Renal cortical epithelial cell (primary cell): Measurements from ENCODE around the gene CNR2. TPM values are rescaled to one million over a fixed set of nuclear protein-coding genes. Genes with fewer than 3 reads are reported as not detected.
"Not testable (repeated sequence)": the region's sequence is repeated elsewhere in the genome, so short reads cannot be mapped to it uniquely, and the experiment has no call there.

ENCODE experiments used
- DNase-seq: peaks from one replicate; pipeline ENCODE4 v3.0.0-alpha.2; 2011; ENCODE audit warnings: low read depth
- total RNA-seq: library from RNA; depleted of rRNA; stranded (reverse); fragments of >200 nt; gene quantifications from 2 replicates; pipeline ENCODE4 v1.2.3, GENCODE V29; 2014

CNR2 gene
- total RNA-seq, 1 donor from 2014 or later = not detected

DNA sequence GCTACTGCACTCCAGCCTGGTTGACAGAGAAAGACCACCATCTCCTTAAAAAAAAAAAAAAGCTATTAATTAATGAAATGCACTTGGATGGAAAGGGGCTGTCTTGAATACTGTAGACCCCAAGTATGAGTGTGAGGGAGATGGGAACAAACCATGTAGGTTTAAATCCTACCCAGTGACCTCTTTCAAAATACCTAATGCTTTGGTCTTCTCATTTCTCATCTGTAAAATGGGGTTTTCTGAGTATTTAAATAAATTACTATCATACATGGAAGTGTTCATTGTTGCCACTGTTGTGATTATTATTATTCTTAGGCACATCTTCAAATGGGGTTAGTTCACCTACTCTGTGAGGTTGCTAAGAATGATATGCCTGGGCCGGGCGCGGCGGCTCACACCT, 27.9 kb downstream of the CNR2 start:
- no peak for DNase-seq

DNA sequence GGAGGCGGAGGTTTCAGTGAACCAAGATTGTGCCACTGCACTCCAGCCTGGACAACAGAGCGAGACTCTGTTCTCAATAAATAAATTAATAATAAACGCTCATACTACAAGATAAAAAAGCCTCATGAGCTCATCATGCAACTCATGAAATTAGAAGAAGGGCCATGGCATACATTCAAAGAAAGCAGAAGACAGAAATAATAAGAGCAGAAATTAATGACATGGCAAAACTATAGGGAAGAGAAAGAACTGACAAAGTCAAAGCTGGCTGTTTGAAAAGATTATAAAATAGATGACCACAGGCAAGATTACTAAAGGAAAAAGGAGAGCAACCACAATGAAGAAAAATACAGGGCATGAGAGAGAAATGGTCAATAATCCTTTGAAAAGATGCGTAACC, 30.4 kb downstream of the CNR2 start:
- no peak for DNase-seq

DNA sequence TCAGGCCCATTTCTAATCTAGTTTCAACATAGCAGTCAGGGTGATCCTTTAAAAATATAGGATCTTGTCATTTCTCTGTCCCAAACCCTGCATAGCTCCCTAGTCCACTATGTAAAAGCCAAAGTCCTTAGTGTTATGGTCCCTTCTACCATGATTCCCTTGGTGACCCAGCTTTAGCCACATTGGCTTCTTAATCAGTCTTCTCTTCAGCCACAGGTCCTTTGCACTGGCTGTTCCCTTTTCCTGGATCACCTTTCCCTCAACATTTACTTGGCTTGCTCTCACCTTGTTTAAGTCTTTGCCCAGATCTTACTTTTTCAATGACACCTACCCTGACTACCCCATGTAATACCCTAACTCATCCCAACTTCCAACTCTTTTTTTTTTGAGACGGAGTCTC, 33.4 kb downstream of the CNR2 start:
- no peak for DNase-seq

DNA sequence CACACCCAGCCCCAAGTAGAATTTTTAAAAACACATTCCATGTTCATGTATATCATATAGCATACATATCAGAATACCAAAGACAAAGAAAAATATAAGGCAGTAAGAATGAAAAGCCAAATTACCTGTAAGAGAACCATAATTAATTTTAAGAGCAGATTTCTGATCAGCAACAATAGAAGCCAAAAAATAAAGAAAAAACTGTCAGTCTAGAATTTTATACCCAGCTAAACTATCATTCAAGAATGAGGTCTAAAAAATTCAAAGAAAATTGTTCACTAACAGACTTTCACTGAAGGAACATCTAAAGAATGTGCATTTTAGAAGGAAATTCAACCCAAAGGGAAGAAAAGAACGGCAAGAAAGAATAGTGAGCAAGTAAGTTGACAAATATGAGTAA, 34.5 kb downstream of the CNR2 start:
- DNase-seq = no peak

DNA sequence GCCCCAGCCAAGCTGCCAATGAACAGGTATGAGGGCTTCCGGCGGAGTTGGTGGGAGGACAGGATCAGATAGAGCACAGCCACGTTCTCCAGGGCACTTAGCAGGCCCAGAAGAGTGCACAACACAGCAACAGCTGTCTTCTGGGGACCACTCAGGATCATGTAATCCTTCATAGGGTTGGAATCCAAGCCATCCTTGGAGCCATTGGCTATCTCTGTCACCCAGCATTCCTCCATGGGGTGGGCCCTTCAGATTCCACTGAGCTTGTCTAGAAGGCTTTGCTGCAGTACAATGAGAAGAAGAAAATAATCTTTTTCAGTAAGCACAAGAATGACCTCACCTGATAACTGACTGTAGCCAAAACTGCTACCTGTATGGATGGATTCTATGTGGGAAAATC, 37.8 kb downstream of the CNR2 start:
- DNase-seq = no peak

- no peak for DNase-seq
Observed at GRCh38 chr1:23872421-23872820, 40.7 kb downstream of the CNR2 start.

DNA sequence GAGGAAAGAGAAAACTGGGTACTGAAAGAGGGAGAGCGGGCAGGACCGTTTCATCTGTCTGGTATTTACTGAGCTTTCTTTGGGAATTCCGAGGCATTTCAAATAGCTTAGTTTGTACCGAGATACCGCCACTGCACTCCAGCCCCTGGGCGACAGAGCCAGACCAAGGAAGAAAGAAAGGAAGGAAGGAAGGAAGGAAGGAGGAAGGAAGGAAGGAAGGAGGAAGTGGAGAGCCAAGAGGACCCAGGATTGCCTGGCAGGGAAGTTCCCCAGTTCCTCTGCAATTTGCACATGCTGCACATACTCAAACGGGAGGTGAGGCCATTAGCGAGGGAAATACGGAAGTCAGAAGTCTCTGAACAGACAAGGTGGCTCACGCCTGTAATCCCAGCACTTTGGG, 44.1 kb downstream of the CNR2 start:
- DNase-seq = no peak

- peak; percentile 9 for DNase-seq
Observed at GRCh38 chr1:23868557-23869016, 44.6 kb downstream of the CNR2 start.

- DNase-seq = peak; percentile 87
Observed at GRCh38 chr1:23867895-23868556, 45.1 kb downstream of the CNR2 start, which contains the start of gene FUCA1. Gene FUCA1 (minus strand): TSS chr1:23868290. CDS start chr1:23868286, 4 bp downstream.

DNA sequence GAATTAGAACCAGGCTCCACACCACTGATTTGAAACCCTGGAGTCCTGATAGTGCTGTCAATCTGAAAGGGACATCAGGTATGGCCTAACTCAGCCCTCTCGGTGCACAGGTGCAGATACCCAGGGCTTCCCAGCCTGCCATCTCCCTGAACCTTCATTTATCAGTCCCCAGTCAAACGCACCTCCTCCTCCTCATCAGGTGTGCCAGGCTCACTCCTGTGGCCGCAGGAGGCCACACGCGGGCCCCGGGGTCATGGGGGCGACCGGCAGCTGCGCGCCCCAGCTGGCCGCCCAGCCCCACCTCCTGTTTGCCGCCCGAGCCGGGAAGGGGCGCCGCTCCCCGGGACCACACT, 45.6 kb downstream of the CNR2 start:
- DNase-seq = no peak

DNA sequence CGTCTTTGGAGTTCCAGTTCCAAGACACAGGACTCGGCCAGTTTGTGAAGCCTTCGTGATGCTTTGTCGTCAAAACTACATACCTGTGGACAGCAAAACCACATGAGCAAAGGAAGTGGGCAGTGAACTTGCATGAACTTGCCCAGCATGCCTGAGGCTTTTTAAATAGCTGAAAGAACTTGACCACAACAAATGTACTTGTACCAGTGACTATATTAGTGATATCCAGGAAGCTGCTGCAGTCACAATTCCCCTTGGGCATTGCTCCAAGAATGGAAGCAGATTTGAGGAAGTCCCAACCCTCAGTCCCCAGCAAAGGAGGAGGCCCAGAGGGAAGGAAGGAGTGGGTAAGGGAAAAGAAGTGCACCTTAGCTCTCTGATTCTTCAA, 47.6 kb downstream of the CNR2 start:
- peak; percentile 100 for DNase-seq

DNA sequence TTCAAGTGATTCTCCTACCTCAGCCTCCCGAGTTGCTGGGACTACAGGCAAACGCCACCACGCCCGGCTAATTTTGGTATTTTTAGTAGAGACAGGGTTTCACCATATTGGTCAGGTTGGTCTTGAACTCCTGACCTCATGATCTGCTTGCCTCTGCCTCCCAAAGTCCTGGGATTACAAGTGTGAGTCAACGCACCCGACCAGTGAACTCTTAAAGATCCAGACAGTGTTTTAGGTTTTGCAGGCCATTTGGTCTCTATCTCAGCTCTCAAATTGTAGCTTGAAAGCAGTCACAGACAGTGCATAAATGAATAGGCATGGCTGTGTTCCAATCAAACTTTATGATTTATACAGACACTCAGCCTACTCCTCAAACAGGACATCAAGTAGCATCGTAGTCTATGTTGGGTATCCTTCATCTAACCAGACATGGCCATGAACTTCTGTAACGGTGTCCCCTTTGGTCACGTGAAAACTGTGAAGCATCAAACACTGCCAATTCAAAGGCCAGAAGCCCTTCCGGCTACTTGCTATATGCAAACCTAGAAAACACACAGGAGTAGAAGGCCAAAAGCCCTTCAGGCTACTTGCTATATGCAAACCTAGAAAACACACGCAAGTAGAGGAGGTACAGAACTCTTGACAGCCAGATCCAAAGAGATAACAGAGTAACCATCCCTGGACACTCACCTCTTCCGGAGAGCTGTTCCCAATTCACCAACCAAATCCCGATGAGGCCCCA, 48.2 kb downstream of the CNR2 start:
- peak; percentile 53 for DNase-seq

GRCh38 chr1:23862640-23863039, 50.5 kb downstream of the CNR2 start:
- no peak for DNase-seq

DNA sequence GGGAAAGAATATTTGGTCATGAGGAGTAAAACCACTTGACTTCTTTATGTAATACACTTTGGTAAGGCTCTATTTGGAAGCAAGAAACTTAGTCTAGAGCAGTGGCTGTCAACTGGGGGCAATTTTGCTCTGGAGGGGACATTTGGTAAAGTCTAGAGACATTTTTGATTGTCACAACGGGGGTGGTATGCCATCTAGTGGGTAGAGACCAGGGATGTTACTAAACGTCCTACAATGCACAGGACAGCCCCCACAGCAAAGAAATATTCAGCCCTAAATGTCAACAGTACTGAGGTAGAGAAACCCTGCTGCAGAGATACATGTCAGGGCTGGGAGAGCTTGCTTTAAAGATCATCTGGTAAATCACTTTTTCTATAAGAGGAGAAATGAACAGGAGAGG, 58.6 kb downstream of the CNR2 start:
- DNase-seq = no peak

DNA sequence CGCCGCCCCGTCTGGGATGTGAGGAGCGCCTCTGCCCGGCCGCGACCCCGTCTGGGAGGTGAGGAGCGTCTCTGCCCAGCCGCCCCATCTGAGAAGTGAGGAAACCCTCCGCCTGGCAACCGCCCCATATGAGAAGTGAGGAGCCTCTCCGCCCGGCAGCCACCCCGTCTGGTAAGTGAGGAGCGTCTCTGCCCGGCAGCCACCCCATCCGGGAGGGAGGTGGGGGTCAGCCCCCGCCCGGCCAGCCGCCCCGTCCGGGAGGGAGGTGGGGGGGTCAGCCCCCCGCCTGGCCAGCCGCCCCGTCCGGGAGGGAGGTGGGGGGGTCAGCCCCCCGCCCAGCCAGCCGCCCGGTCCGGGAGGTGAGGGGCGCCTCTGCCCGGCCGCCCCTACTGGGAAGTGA, 60.0 kb downstream of the CNR2 start:
- DNase-seq = not testable (repeated sequence)

GRCh38 chr1:23851406-23851805, 61.8 kb downstream of the CNR2 start:
- DNase-seq = not testable (repeated sequence)

GRCh38 chr1:23848673-23849616, 64.2 kb downstream of the CNR2 start:
- DNase-seq = peak; percentile 7

- DNase-seq = not testable (repeated sequence)
Observed at GRCh38 chr1:23847482-23848095, 65.6 kb downstream of the CNR2 start.

- DNase-seq = no peak
Observed at GRCh38 chr1:23845163-23845562, 68.0 kb downstream of the CNR2 start.

DNA sequence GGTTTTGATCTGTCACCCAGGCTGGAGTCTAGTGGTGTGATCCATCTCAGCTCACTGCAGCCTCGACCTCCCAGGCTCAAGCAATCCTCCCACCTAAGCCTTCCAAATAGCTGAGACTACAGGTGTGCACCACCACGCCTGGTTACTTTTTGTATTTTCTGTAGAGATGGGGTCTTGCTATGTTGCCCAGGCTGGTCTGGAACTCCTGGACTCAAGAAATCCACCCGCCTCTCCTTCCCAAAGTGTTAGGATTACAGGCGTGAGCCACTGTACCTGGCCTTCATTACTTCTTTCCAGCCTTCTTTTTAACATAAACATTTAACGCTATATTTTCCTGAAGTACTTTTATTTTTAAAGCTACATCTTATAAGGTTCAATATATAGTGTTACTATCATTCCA, 69.5 kb downstream of the CNR2 start:
- DNase-seq = no peak

- peak; percentile 17 for DNase-seq
Observed at GRCh38 chr1:23838401-23838866, 74.7 kb downstream of the CNR2 start.

DNA sequence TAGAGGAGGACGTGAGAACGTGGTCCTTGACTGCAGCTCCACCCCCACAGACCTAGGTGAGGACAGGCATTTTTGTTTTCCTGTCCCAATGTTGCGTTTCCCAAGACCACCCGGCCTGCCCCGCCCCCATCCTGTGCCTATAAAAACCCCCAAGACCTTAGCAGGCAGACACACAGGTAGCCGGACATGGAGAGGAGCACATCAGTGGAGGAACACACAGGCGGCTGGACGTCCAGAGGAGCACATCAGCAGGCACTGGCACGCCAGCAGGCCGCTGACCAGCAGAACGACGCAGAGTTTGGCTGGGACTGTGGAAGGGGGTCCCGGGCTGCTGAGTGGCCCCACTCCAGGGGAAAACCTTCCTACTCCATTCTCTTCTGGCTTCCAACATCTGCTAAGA, 75.3 kb downstream of the CNR2 start:
- DNase-seq = no peak
